HCT116 (cell line): ENCODE measurements around the gene STRADA. TPM values are rescaled to one million over a fixed set of nuclear protein-coding genes. Genes with fewer than 3 reads are reported as not detected.

Experiments
- ATAC-seq: fragments of 200-7000 bp; cut with Tn5 transposase; 2 replicates; pipeline ENCODE4 v1.9.1; 2020; ENCODE audit warnings: mild to moderate bottlenecking, moderate library complexity
- BruUV-seq: library from RNA; stranded (reverse); fragments of 400-500 nt; replicated peaks from 2 replicates; lab custom pipeline; 2021; lab: Mats Ljungman, UMichigan
- CTCF ChIA-PET: fragments of 300-600 bp; sonication (Branson Sonifier 250); formaldehyde crosslinking; loops from one replicate; lab custom pipeline; 2021; ENCODE audit warnings: antibody characterized with exemption; lab: Charles Lee
- POLR2A ChIA-PET: fragments of 300-600, 350-600 bp; sonication (Branson Sonifier 250); formaldehyde crosslinking; loops from one replicate; lab custom pipeline; 2021; ENCODE audit warnings: antibody characterized with exemption; lab: Charles Lee
- RAD21 ChIA-PET, 2 experiments: fragments of 300-600 bp; sonication (Branson Sonifier 250); formaldehyde crosslinking; loops; one replicate each; lab custom pipeline; 2023; ENCODE audit warnings: low total read pairs in 2 of 2; ENCODE audit not compliant: uncharacterized antibody in 2 of 2, unreplicated experiment in 2 of 2, low non-redundant PET in 1 of 2; lab: Charles Lee
- DNase-seq: peaks from one replicate; pipeline ENCODE4 v3.0.0-alpha.2; 2010; ENCODE audit warnings: low read depth, low spot score
- H2AFZ ChIP-seq: fragments of 200-600 bp; shearing (Covaris generic), sonication (generic); 2 replicates; pipeline ENCODE4 v1.6.1; 2017; ENCODE audit warnings: low read depth, mixed run types, mixed read lengths, antibody characterized with exemption, low read length; ENCODE audit not compliant: poor library complexity, severe bottlenecking
- H3K27ac ChIP-seq: 2 replicates; pipeline ENCODE4 v1.5.1; 2012; ENCODE audit warnings: low read depth, low read length
- H3K27me3 ChIP-seq: fragments of 200-600 bp; sonication (generic); 2 replicates; pipeline ENCODE4 v1.6.1; 2016; ENCODE audit warnings: mixed run types, low read length, mixed read lengths; ENCODE audit not compliant: insufficient read depth
- H3K36me3 ChIP-seq, 2 experiments: fragments of 200-500 bp in 1 of 2; fragments of 200-600 bp in 1 of 2; sonication (Bioruptor generic) in 1 of 2; sonication (generic) in 1 of 2; 2 replicates each; pipeline versions ENCODE4 v1.5.1 to v1.6.1; 2014 to 2016; ENCODE audit warnings: low read length in 2 of 2, inconsistent platforms in 1 of 2, mixed read lengths in 1 of 2, mixed run types in 1 of 2; ENCODE audit not compliant: insufficient read depth in 2 of 2, control insufficient read depth in 1 of 2
- H3K4me1 ChIP-seq, 2 experiments: fragments of 200-600 bp in 1 of 2; sonication (generic) in 1 of 2; 2 replicates each; pipeline versions ENCODE4 v1.5.1 to v1.6.1; 2012 to 2017; ENCODE audit warnings: low read length in 2 of 2, inconsistent platforms in 1 of 2, mild to moderate bottlenecking in 1 of 2, mixed read lengths in 1 of 2, mixed run types in 1 of 2, moderate library complexity in 1 of 2; ENCODE audit not compliant: insufficient read depth in 2 of 2, control insufficient read depth in 1 of 2
- H3K4me2 ChIP-seq: fragments of 200-600 bp; sonication (generic); 2 replicates; pipeline ENCODE4 v1.6.1; 2017; ENCODE audit warnings: mixed run types, low read length, mixed read lengths
- H3K4me3 ChIP-seq, 2 experiments: fragments of 200-600 bp in 1 of 2; sonication (generic) in 1 of 2; replicated peaks in 1 of 2; 2 replicates each; pipeline ENCODE4 v1.5.1; 2011 to 2016; ENCODE audit warnings: low read length in 2 of 2, control low read depth in 1 of 2, low read depth in 1 of 2, mild to moderate bottlenecking in 1 of 2, mixed read lengths in 1 of 2, mixed run types in 1 of 2
- H3K79me2 ChIP-seq: fragments of 200-600 bp; sonication (generic); 2 replicates; pipeline ENCODE4 v1.6.1; 2017; ENCODE audit warnings: mild to moderate bottlenecking, mixed run types, low read length, moderate library complexity, mixed read lengths; ENCODE audit not compliant: insufficient read depth
- H3K9ac ChIP-seq: fragments of 200-600 bp; sonication (generic); 2 replicates; pipeline ENCODE4 v1.6.1; 2016; ENCODE audit warnings: low read length, mixed read lengths
- H3K9me2 ChIP-seq: fragments of 200-600 bp; sonication (generic), shearing (Covaris generic); 2 replicates; pipeline ENCODE4 v1.6.1; 2017; ENCODE audit warnings: mixed run types, mild to moderate bottlenecking, moderate library complexity; ENCODE audit not compliant: insufficient read depth
- H3K9me3 ChIP-seq, 2 experiments: fragments of 200-500 bp in 1 of 2; fragments of 200-600 bp in 1 of 2; sonication (Bioruptor generic) in 1 of 2; sonication (generic) in 1 of 2; 2 replicates each; pipeline ENCODE4 v1.6.1; 2014 to 2017; ENCODE audit warnings: low read length in 2 of 2, mixed read lengths in 2 of 2, inconsistent platforms in 1 of 2, low read depth in 1 of 2, mild to moderate bottlenecking in 1 of 2, mixed run types in 1 of 2, moderate library complexity in 1 of 2; ENCODE audit not compliant: control insufficient read depth in 1 of 2, insufficient read depth in 1 of 2
- H4K20me1 ChIP-seq: fragments of 200-600 bp; sonication (generic), shearing (Covaris generic); 2 replicates; pipeline ENCODE4 v1.6.1; 2017; ENCODE audit warnings: mixed run types, mild to moderate bottlenecking, moderate library complexity; ENCODE audit not compliant: insufficient read depth
- ATF3 ChIP-seq: IDR thresholded peaks from 2 replicates; pipeline ENCODE4 v1.6.1; 2012
- CBX3 ChIP-seq: IDR thresholded peaks from 2 replicates; pipeline ENCODE4 v1.6.1; 2012; ENCODE audit warnings: low read depth
- ELF1 ChIP-seq: IDR thresholded peaks from 2 replicates; pipeline ENCODE4 v1.6.1; 2012; ENCODE audit warnings: low read depth, borderline replicate concordance
- POLR2AphosphoS5 ChIP-seq: IDR thresholded peaks from 2 replicates; pipeline ENCODE4 v1.6.1; 2011; ENCODE audit warnings: mild to moderate bottlenecking, low read depth, low read length, moderate library complexity
- REST ChIP-seq: IDR thresholded peaks from 2 replicates; pipeline ENCODE4 v1.6.1; 2012; ENCODE audit warnings: low read depth
- TCF7L2 ChIP-seq: IDR thresholded peaks from 2 replicates; pipeline ENCODE4 v1.7.0; 2011; ENCODE audit warnings: borderline replicate concordance, inconsistent platforms; ENCODE audit not compliant: insufficient read depth, insufficient read length; ENCODE audit errors: extremely low read depth
- ZFX ChIP-seq: fragments of 450-650 bp; IDR thresholded peaks from 2 replicates; pipeline ENCODE4 v1.6.1; 2017
- intact Hi-C: fragments of 100-400 bp; cut with micrococcal nuclease; formaldehyde crosslinking; loops from 2 replicates; pipeline ENCODE4 v1.10.0; 2022
- total RNA-seq: library from RNA; stranded (reverse); gene quantifications from one replicate; pipeline ENCODE4 v1.2.1, GENCODE V29; 2021; ENCODE audit not compliant: unreplicated experiment

The STRADA gene
- total RNA-seq, 1 experiment from 2014 or later: 38.0 TPM

- H3K4me1 ChIP-seq: peaks cover 5 to 30% of the 10 kb centered on the region in 2 experiments
- peak within 1 kb of the TSS; percentile 92 for H3K4me2 ChIP-seq
- TF ChIP-seq TCF7L2 (peak; percentile 21), ELF1 (no peak), ZFX (peak; percentile 70; the same call in 1 of the 2 replicates), POLR2AphosphoS5 (peak; percentile 17; the same call in 1 of the 2 replicates), ATF3 (no peak), REST (no peak), CBX3 (no peak)
- CTCF ChIA-PET: no interaction called here
- H3K36me3 ChIP-seq: no peaks in the 10 kb centered on the region
- POLR2A ChIA-PET: no interaction called here
- ATAC-seq (peak; percentile 62), DNase-seq (no peak)
- no peak within 1 kb of the TSS for H2AFZ ChIP-seq
- H3K79me2 ChIP-seq: no peaks in the 10 kb centered on the region
- no peaks in the 10 kb centered on the region for H3K9me2 ChIP-seq
- H3K27me3 ChIP-seq: no peaks in the 10 kb centered on the region
- no peaks in the 10 kb centered on the region for H4K20me1 ChIP-seq
- RAD21 ChIA-PET: no interaction called here
- peak within 1 kb of the TSS; percentile 51 for H3K9ac ChIP-seq
- BruUV-seq: no TSS peak
- H3K9me3 ChIP-seq: no peaks in the 10 kb centered on the region
- H3K27ac ChIP-seq: peak within 1 kb of the TSS; percentile 44; the same call in 1 of the 2 replicates
- peak within 1 kb of the TSS; percentile 36 to 60 for H3K4me3 ChIP-seq
- intact Hi-C loops: loop anchor here (5.0 kb wide), 2 partner anchors 127 to 273 kb away; partner anchors contain the start of genes FTSJ3 and PSMC5
Observed at GRCh38 chr17:63699638-63700527, 41.7 kb downstream of the STRADA start, which contains the start of gene LIMD2. Gene LIMD2 (minus strand): TSS chr17:63700125. CDS start chr17:63699298, 827 bp downstream.
